Measurements from ENCODE around the gene VAPB.

Gene VAPB

GRCh38 chr20:58388028-58388601 lies 914 bp upstream of the VAPB start:
- ChIA-PET CTCF (no interaction called here), POLR2A (interaction anchor here (1.1 to 2.2 kb wide), 2 partner anchors 17 to 39 kb away, joined by 3 to 15 read pairs; no protein-coding TSS in a partner anchor)
- no peak for DNase-seq (ENCODE audit: extremely low spot score)
- TF ChIP-seq L3MBTL2 (conservative IDR thresholded peaks at IDR 0.05) (no peak), ELF4 (IDR thresholded peaks at IDR 0.05) (no peak), FOXM1 (IDR thresholded peaks at IDR 0.05; ENCODE audit: borderline replicate concordance) (no peak), CTBP1 (IDR thresholded peaks at IDR 0.05; ENCODE audit: borderline replicate concordance) (no peak), PKNOX1 (IDR thresholded peaks at IDR 0.05) (no peak), TARDBP (IDR thresholded peaks at IDR 0.05) (no peak), ARNT (IDR thresholded peaks at IDR 0.05) (no peak), NFRKB (IDR thresholded peaks at IDR 0.05) (no peak), LEF1 (IDR thresholded peaks at IDR 0.05; ENCODE audit: borderline replicate concordance) (no peak), FOXK2 (IDR thresholded peaks at IDR 0.05) (no peak), SUZ12 (IDR thresholded peaks at IDR 0.05) (no peak), BHLHE40 (IDR thresholded peaks at IDR 0.05; ENCODE audit: borderline replicate concordance) (no peak), HDGF (IDR thresholded peaks at IDR 0.05; ENCODE audit: borderline replicate concordance) (no peak)

GRCh38 chr20:58389324-58389967 lies 417 bp downstream of the VAPB start:
- ChIA-PET CTCF (no interaction called here), POLR2A (interaction anchor here (0.7 to 2.2 kb wide), 15 partner anchors 9 to 262 kb away, joined by 3 to 15 read pairs (median 4); partner anchors contain the start of gene STX16)
- DNase-seq (ENCODE audit: extremely low spot score): peak; percentile 37
- no peak for TF ChIP-seq SP1 (IDR thresholded peaks at IDR 0.05)
- no peak for TF ChIP-seq FOXK2 (IDR thresholded peaks at IDR 0.05)
- no peak for TF ChIP-seq LEF1 (IDR thresholded peaks at IDR 0.05; ENCODE audit: borderline replicate concordance)
- no peak for TF ChIP-seq SUZ12 (IDR thresholded peaks at IDR 0.05)
- no peak for TF ChIP-seq CTBP1 (IDR thresholded peaks at IDR 0.05; ENCODE audit: borderline replicate concordance)
- TF ChIP-seq L3MBTL2 (conservative IDR thresholded peaks at IDR 0.05): no peak
- TF ChIP-seq ELF4 (IDR thresholded peaks at IDR 0.05): no peak
- no peak for TF ChIP-seq ZNF384 (IDR thresholded peaks at IDR 0.05)
- no peak for TF ChIP-seq NFRKB (IDR thresholded peaks at IDR 0.05)
- no peak for TF ChIP-seq TARDBP (IDR thresholded peaks at IDR 0.05)
- no peak for TF ChIP-seq FOXM1 (IDR thresholded peaks at IDR 0.05; ENCODE audit: borderline replicate concordance)
- TF ChIP-seq HDGF (IDR thresholded peaks at IDR 0.05; ENCODE audit: borderline replicate concordance): no peak
- no peak for TF ChIP-seq FOXA1 (IDR thresholded peaks at IDR 0.05)
- TF ChIP-seq BHLHE40 (IDR thresholded peaks at IDR 0.05; ENCODE audit: borderline replicate concordance): no peak
- no peak for TF ChIP-seq ARNT (IDR thresholded peaks at IDR 0.05)
- TF ChIP-seq PKNOX1 (IDR thresholded peaks at IDR 0.05): no peak

GRCh38 chr20:58389968-58390658 lies 1.1 kb downstream of the VAPB start:
- no peak for TF ChIP-seq HDGF (IDR thresholded peaks at IDR 0.05; ENCODE audit: borderline replicate concordance)
- TF ChIP-seq BHLHE40 (IDR thresholded peaks at IDR 0.05; ENCODE audit: borderline replicate concordance): no peak
- no peak for TF ChIP-seq ELF4 (IDR thresholded peaks at IDR 0.05)
- TF ChIP-seq FOXM1 (IDR thresholded peaks at IDR 0.05; ENCODE audit: borderline replicate concordance): no peak
- no peak for TF ChIP-seq CTBP1 (IDR thresholded peaks at IDR 0.05; ENCODE audit: borderline replicate concordance)
- no peak for TF ChIP-seq FOXA1 (IDR thresholded peaks at IDR 0.05)
- no peak for TF ChIP-seq SUZ12 (IDR thresholded peaks at IDR 0.05)
- TF ChIP-seq ARNT (IDR thresholded peaks at IDR 0.05): no peak
- TF ChIP-seq NFRKB (IDR thresholded peaks at IDR 0.05): no peak
- TF ChIP-seq L3MBTL2 (conservative IDR thresholded peaks at IDR 0.05): no peak
- no peak for TF ChIP-seq FOXK2 (IDR thresholded peaks at IDR 0.05)
- no peak for TF ChIP-seq SP1 (IDR thresholded peaks at IDR 0.05)
- no peak for TF ChIP-seq PKNOX1 (IDR thresholded peaks at IDR 0.05)
- no peak for TF ChIP-seq ZNF384 (IDR thresholded peaks at IDR 0.05)
- ChIA-PET POLR2A (interaction anchor here (1.4 to 2.2 kb wide), 5 partner anchors 10 to 18 kb away, joined by 5 to 15 read pairs (median 9); no protein-coding TSS in a partner anchor), CTCF (no interaction called here)
- no peak for DNase-seq (ENCODE audit: extremely low spot score)

- CTCF ChIA-PET: no interaction called here
Observed at GRCh38 chr20:58390659-58391035, 1.6 kb downstream of the VAPB start.

More at GRCh38 chr20:58390659-58391035, 1.6 kb downstream of the VAPB start:
- POLR2A ChIA-PET: interaction anchor here (0.6 to 2.1 kb wide), 3 partner anchors 10 to 73 kb away, joined by 3 to 12 read pairs (median 5); no protein-coding TSS in a partner anchor
- no peak for DNase-seq (ENCODE audit: extremely low spot score)
- TF ChIP-seq PKNOX1 (IDR thresholded peaks at IDR 0.05) (no peak), TARDBP (IDR thresholded peaks at IDR 0.05) (no peak), ZNF384 (IDR thresholded peaks at IDR 0.05) (no peak), SP1 (IDR thresholded peaks at IDR 0.05) (no peak), FOXM1 (IDR thresholded peaks at IDR 0.05; ENCODE audit: borderline replicate concordance) (no peak), LEF1 (IDR thresholded peaks at IDR 0.05; ENCODE audit: borderline replicate concordance) (no peak)
